Right lobe of liver (tissue), 4 donors: Measurements from ENCODE around the gene PLEKHG4B.

ENCODE experiments used
- POLR2A ChIP-seq: fragments of 450-650 bp; IDR thresholded peaks from one replicate; pipeline ENCODE4 v1.6.1; 2017; ENCODE audit warnings: antibody characterized with exemption, mild to moderate bottlenecking
- TF ChIP-seq, protein P1 (sequence below), 4 donors: fragments of 200-600 bp in 3 of 4; fragments of 450-650 bp in 1 of 4; IDR thresholded peaks; one replicate each; pipeline versions ENCODE4 v1.5.1 to v1.8.0; 2016 to 2022; ENCODE audit warnings: antibody characterized with exemption in 4 of 4, mild to moderate bottlenecking in 2 of 4
- donor health status: DM: no; HTN: no; CAD: no.
- donor health status: DM: no; HTN: no; CAD: no.
- donor health status: DM: no; HTN: yes; CAD: no.

DNA sequence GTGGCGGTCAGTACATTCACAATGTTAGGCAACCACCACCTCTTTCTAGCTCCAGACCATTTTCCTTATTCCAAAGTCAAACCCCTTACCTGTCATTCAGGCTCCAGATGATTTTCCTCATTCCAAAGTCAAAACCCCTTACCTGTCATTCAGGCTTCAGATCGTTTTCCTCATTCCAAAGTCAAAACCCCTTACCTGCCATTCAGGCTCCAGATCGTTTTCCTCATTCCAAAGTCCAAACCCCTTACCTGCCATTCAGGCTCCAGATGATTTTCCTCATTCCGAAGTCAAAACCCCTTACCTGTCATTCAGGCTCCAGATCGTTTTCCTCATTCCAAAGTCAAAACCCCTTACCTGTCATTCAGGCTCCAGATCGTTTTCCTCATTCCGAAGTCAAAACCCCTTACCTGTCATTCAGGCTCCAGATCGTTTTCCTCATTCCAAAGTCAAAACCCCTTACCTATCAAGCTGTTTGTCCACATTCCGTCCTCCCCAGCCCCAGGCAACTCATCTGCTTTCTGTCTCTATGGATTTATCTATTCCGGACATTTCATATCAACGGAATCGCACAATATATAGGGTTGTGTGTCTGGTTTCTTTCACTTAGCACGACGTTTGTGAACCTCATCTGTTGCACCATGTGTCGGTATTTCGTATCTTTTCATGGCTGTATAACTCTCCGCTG, 5.2 kb downstream of the PLEKHG4B start:
- TF ChIP-seq, protein P1, sequence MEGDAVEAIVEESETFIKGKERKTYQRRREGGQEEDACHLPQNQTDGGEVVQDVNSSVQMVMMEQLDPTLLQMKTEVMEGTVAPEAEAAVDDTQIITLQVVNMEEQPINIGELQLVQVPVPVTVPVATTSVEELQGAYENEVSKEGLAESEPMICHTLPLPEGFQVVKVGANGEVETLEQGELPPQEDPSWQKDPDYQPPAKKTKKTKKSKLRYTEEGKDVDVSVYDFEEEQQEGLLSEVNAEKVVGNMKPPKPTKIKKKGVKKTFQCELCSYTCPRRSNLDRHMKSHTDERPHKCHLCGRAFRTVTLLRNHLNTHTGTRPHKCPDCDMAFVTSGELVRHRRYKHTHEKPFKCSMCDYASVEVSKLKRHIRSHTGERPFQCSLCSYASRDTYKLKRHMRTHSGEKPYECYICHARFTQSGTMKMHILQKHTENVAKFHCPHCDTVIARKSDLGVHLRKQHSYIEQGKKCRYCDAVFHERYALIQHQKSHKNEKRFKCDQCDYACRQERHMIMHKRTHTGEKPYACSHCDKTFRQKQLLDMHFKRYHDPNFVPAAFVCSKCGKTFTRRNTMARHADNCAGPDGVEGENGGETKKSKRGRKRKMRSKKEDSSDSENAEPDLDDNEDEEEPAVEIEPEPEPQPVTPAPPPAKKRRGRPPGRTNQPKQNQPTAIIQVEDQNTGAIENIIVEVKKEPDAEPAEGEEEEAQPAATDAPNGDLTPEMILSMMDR (IDR thresholded peaks at IDR 0.05) = no peak
- TF ChIP-seq POLR2A = no peak
